ENCODE results near the gene GPR63.
"Not testable (repeated sequence)": the region's sequence is repeated elsewhere in the genome, so short reads cannot be mapped to it uniquely, and the experiment has no call there.

GPR63 gene, protein sequence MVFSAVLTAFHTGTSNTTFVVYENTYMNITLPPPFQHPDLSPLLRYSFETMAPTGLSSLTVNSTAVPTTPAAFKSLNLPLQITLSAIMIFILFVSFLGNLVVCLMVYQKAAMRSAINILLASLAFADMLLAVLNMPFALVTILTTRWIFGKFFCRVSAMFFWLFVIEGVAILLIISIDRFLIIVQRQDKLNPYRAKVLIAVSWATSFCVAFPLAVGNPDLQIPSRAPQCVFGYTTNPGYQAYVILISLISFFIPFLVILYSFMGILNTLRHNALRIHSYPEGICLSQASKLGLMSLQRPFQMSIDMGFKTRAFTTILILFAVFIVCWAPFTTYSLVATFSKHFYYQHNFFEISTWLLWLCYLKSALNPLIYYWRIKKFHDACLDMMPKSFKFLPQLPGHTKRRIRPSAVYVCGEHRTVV

DNA sequence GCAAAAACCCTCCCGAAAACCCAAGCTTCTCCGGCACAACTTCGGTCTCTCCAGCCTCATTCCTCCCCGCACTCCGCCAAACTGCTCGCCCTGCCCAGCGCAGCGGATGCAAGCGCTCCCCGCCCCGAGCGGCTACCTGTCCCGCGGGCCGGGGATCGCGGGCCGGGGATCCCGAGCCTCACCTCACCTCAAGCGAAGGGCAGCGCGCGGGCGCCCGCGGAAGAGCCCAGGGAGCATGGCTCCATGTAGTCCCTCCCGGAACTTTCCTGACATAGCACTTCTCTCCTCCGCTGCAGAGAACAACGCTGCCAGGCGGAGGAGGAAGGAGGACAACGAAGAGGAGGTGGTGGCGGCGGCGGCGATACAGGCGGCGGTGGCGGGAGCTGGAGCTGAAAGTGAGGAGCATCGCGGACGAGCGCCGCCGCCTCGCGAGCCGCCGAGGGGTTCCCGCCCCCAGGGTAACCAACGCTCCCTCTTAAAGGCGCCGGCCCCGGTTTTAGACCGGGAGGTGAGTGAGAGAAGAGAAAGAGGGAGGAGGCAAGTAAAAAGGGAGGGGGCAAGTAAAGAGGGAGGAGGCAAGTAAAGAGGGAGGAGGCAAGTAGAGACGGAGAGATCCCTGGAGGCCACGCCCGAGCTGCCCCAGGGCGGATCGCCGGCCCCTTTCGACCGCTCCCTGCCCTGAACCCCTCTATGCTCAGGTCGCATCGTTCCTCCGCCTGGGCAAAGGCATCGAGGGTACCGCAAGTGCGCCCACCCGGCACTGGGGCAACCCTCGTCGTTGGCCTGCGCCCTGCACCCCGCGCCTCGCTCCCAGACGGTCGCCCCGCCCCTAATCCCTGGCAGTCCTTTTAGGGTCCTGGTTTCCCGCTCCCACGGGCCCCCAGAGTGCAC lies at the start of gene GPR63:
Gene GPR63 (minus strand): TSS at position 397 of the 891 bp plus-strand sequence. CDS start 37,746 bp downstream, outside the sequence.
- peak; percentile 40 to 66 for DNase-seq (ENCODE audit: low read depth in 2 of 2)

DNA sequence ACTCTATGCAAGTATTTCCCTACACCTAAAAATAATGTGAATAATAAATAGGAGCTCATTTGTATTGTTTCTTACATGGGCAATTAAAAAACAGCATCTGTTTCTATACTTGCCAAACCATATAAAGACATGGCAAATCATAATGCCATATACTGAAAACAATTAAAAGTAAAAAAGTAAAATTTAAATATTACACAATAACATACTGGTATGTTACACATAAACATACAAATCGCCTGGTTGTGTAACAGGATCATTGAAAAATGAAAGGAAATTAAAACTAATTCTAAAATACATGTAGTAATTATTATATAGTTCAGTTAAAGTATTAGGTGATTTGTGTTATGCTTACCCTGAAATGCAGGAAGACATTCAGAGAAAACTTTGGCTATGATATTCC lies 49.2 kb upstream of the GPR63 start:
- no peak for DNase-seq (ENCODE audit: low read depth in 2 of 2)

DNA sequence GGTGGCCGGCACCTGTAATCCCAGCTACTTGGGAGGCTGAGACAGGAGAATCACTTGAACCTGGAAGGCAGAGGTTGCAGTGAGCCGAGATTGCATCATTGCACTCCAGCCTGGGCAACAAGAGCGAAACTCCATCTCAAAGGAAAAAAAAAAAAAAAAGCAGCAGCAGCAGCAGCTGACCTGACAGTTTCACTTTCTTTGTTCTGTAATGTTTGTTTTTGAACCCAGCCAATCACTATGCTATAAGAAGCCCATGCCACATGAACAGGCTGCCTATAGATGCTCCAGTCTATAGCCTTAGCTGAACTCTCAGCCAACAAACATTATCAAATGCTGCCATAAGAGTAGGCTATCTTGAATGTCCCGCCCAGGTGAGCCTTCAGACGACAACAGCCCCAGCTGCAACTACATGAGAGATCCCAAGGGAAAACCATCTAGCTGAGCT lies 47.9 kb upstream of the GPR63 start:
- DNase-seq (ENCODE audit: low read depth in 2 of 2), result not testable (repeated sequence)

DNA sequence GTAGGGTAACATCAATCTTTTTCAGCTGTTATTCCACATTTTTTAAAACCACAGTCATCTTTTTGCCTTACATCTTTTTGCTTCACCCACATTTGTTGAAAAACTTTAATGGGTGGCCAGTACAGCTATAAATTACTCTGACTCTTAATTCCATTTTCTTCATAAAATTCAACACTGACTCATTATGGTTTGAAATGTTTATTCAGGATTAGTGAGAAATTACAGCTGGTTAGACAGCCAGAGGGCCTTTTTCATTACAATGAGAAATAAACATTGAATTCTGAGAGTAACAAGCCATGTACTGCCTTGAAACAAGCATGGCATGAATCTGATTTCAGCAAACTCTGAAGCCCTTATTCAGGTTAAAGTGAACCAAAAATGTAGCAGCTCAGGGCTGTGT lies 40.9 kb upstream of the GPR63 start:
- no peak for DNase-seq (ENCODE audit: low read depth in 2 of 2)

DNA sequence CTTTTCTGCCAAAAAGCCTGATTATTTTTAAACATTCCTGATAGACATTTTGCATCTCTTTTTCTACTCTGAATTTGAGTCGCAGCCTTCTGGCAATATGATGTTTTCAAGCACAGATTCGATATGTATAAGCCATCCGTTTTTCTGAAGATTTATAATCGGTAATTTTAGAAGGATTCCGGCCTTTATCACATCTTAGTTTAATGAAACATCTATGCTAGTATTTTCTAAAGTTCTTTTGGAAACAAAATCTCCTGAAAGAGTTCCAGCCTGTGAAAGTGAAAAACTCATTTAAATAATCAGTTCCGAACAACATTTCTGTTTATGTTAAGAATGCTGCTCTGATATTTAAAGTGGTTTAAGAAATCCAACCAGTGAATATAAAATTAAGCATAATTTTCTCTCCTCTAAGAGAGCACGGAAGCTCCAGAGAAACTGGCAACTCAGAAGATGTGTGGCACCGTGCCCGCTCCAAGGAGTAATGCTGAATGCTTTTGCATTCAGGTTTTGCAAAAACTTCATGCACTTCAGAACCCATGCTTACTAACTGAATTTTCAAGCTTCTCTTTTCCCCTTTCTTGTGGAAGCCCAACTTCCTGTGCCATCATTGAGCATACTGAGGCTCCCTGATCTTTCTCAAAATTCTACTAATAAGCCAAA lies 39.7 kb upstream of the GPR63 start:
- DNase-seq (ENCODE audit: low read depth in 2 of 2), result no peak

DNA sequence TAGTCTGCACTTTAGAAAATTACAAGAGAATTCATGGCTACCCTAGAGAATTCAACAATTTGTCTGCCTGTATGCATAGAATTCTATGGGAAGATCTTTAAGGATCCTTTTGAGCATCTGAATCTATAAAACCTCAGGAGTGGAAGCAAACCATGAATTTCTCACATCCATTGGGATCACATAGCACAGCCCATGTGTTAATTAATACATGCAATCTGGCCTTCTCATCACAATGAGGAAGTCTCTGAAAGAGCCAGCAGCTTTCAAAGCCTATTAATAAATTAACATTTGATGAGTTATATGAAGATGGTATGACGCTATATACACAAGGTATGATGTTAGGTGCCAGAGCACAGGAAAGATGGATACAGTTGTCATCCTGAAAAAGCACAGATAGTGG lies 35.7 kb upstream of the GPR63 start:
- no peak for DNase-seq (ENCODE audit: low read depth in 2 of 2)

DNA sequence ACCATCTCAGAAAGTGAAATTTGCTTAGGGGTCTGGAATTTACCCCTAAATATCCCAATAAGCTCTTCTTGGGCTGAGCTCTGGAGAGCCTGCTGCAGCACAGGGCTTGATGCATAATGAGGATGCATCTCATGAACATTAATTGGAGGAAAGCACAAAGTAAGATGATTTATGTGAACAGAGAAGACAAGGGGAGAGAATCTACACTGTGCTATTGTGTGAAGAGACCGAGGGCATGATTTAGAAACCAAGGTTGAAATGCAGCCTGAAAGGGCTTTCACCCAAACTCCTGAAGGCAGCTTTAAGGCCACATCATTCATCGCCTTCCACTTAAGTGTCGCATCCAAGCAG lies 27.8 kb upstream of the GPR63 start:
- no peak for DNase-seq (ENCODE audit: low read depth in 2 of 2)

DNA sequence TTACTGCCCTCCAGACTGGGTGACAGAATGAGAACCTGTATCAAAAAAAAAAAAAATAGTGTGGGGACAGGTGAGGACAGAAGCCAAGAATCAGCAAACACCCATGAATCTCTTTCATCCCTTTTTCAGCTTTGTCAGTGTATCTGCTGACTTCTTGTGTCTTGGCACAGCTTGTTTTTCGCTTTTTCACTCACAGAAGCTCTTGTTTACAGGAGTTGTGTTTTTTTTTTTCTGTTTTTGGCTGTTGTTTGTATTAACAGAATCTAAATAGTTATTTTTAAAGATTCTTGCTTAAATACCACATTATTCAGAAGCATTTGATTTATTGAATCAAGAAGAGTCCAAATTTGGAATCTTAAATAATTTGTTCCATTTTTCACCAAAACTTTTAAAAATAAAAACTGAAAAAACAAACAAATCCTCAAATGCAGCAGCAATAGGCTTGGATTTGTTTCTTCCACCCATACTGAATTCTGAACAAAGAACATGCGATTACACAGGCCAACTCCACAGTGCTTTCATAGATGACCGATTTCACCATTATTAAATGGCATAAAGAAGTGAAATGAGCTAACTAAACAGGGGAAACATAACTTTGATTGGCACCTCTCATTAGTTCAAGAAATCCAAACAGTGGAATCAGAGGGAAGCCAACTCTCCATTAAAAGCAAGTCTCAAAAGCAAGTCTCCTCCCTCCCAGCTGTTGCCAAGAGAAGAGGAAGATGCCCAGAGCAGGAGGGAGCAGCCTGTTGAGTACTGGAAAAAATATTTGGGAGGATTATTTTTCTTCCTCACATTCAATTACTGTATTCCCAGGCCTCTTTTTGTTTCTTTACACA lies 27.2 kb upstream of the GPR63 start:
- no peak for DNase-seq (ENCODE audit: low read depth in 2 of 2)

DNA sequence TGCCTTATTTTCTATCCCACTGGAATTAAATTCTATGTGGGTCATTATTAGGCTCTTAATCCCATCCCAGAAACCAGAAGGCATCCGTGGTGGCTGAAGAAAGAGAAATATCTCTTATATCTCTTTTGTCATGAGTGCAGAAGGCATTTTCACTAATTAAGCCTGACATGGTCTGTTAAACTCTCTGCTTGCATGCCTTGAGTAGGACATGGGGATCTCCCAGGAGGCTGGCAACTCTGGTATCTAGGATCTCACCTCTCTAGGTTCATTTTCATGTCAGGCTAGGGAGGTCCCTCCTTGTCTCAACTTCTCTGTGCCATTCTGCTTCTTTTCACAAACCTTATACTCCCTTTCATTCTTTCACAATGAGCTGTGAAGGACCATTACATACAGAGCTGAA lies 25.3 kb upstream of the GPR63 start:
- DNase-seq (ENCODE audit: low read depth in 2 of 2), result no peak

DNA sequence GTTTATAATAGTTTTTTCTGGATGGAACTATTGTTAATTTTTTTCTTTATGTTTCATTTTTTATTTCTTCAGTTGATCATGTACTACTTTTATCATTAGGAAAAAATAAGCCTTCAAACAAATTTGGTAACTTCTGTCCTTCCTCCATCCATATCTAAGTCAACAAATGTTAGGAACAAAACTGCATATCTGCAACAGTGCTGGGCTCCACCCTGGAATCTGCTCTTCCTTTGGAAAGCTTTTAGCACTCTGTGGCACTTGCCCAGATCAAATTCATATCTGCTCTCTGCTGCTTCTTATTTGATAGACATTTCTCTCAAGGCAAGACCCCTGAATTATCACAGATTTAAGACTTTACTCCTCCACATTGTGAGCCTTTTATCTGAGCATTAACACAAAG lies 24.3 kb upstream of the GPR63 start:
- DNase-seq (ENCODE audit: low read depth in 2 of 2), result no peak

DNA sequence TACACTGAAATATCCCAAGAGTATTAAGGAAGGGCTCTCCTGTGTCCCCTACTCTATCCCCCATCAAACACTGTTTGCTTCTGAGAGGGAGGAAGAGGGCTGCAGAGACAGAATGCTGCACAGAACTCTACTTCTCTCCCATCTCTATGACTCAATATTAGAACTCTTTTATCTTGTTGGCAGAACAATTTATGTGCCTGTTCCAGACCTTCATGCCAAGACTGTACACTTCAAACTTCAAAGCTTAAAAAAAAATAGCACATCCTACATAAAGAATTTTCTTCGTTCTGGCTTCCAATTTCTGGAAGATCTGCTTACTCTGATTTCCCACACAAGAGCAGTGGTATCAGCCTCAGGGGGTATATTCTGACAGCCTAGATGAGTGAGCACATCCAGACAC lies 19.6 kb upstream of the GPR63 start:
- no peak for DNase-seq (ENCODE audit: low read depth in 2 of 2)

DNA sequence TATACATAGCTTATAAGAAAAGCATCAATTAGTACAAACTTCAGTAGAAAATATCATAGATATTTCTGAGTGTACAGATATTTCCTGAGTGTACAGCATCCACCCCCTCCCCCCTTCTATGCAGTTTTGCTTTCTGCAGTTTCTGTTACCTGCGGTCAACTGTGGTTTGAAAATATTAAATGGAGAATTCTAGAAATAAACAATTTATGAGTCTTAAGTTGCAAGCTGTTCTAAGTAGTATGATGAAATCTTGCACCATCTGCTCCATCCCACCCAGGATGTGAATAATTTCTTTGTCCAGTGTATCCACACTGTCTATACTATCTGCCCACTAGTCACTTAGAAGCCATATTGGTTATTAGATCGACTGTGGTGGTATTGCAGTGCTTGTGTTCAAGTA lies 15.8 kb upstream of the GPR63 start:
- DNase-seq (ENCODE audit: low read depth in 2 of 2), result no peak

DNA sequence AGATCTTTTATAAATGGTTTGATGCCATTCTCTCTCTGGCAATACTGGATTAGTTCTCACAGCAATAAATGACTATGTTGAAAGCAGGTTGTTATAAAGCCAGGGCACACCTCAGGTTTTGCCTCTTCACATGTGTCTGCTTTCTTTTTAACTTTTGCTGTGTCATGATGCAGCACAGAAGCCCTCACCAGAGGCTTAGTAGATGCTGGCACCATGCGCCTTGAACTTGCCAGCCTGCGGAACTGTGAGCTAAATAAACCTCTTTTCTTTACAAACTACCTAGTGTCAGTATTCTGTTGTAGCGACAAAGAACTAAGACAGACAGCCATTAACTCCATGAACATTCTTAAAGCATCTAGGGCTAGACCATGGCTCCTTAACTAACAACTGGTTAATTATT lies 15.3 kb upstream of the GPR63 start:
- DNase-seq (ENCODE audit: low read depth in 2 of 2), result no peak

DNA sequence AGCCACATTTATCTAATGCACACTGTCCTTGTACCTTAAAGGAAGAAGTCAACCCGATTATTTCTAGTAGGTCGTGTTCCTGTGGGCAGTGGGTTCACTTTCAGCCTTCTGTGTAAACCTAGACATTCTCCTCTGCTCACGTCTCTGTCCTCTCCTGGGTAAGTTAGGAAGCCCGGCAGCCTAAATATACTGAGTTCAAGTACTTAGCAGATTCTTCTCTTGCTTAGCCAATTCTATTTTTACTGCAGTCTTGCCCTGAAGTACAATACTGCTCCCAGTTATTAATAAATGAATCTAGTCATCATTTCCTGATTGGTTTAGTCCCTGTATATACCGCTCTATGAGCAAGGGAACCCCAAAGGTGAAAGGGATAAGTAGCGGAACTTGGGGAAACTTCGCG lies 14.6 kb upstream of the GPR63 start:
- no peak for DNase-seq (ENCODE audit: low read depth in 2 of 2)

DNA sequence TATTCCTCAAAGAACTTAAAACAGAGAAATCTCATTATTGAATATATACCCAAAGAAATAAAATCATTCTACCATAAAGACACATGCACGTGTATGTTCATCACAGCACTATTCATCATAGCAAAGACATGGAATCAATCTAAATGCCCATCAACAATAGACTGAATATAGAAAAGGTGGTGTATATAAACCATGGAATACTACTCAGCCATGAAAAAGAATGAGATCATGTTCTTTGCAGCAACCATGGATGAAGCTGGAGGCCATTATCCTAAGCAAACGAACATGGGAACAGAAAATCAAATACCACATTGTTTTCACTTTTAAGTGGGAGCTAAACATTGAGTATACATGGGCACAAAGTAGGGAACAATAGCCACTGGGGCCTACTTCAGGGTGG lies 12.3 kb upstream of the GPR63 start:
- DNase-seq (ENCODE audit: low read depth in 2 of 2), result no peak

DNA sequence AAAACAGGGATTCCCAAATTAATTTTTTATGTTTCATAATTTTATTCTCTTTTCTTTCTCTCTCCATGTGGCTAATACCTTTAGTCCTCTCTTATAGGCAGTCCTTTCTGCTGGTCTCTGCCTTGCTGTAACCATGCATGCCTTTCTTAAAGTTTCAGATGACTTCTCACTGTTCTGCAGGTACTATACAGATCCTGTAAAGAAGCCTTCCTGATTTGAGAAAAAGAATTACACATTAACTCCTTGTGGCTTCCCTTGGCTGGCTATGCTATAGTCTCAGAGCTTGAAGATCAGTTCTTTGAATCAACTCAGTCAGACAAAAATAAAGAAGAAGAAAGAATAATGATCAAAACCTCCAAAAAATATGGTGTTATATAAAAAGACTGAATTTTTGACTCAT lies 7.3 kb upstream of the GPR63 start:
- DNase-seq (ENCODE audit: low read depth in 2 of 2), result no peak

DNA sequence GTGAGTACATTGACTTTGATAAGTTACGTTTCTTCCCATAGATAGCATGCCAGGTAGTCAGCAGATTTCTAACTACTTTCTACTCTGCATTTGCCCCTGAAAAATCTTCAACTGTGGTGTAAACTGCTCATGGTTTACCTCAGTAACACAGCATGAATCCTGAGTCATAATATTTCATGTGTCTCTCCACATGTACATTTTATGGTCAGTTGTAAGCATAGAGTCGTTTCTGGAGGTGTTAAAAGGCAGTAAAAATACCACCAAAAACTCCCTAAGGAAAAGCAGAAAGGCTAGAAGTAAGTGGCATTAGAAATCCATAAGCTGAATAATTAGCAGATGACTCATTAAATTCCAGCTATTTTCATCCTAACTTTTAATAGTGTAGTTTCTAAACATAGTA lies 4.1 kb upstream of the GPR63 start:
- DNase-seq (ENCODE audit: low read depth in 2 of 2), result no peak

DNA sequence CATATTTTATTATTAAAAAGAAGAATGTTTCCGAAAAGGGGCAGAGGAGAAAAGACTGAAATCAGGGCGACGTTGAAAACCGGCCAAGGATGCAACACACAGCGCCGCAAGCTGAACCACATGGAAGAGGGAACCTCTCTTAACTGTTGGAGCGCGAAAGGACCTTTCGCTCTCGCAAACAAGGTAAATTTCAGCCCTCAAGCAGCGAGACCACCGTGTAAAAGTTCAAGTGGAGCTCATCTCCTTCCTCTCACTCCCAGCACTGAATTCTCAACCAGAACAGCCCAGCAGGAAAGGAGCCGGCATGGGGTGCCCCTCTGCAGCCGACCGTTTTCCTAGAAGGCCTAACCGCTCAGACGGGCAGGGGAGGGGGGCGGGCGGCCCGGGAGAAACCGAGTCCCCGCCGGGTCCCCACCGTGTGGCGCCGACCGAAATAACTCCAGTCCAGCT lies 621 bp downstream of the GPR63 start:
- no peak for DNase-seq (ENCODE audit: low read depth in 2 of 2)

DNA sequence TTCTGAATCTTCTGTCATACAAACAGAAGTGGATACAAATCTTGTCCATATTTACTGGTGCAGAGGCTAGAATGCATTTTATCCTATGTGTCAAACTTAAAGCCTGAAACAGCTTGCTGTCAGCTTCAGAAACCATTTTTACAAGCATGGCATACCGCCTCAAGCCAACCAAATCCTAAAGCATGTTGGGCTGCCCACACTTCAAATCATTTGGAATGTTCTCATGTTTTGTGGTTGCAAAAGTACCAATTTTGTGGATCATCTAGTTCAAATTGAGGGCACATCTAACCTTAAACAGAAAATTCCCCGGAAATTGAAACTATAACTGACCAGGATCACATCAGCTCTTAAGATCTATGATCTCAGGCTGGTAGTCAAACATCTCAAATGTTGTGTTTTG lies 3.2 kb downstream of the GPR63 start:
- no peak for DNase-seq (ENCODE audit: low read depth in 2 of 2)

DNA sequence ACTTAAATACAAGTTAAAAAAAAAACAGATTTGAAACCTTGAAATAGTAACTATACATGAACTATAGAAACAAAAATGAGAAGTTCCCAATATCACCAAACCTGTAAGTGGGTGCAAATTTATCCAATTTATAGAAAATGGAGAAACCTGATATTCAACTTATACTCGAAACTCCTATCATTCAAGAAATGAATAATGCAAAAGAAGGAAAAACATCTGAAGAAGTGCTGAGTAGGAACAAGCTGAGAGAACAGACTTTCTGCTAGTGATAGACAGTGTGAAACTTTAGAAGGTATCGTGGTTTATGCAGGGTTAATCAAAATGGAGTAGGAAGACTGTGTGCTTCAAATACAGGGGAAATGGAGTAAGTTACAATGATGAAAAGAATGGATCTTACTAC lies 4.5 kb downstream of the GPR63 start:
- DNase-seq (ENCODE audit: low read depth in 2 of 2), result no peak

DNA sequence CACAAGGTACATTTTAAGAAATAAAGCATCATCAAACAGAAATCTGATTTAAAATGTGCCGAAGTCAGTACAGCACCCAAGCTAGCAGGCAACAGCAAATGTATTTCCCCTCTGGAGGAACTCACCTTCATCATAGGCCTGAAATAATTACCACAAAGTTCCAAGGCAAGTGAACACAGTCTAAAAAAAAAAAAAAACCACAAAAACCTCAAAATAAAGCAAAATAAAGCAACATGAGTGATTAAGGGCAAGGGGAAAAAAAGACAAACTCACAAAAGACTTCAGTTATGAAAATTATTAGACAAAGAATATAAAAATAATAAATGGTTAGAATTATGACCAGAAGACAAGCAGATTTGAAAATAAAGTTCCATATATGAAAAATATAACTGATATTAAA lies 10.4 kb downstream of the GPR63 start:
- no peak for DNase-seq (ENCODE audit: low read depth in 2 of 2)

DNA sequence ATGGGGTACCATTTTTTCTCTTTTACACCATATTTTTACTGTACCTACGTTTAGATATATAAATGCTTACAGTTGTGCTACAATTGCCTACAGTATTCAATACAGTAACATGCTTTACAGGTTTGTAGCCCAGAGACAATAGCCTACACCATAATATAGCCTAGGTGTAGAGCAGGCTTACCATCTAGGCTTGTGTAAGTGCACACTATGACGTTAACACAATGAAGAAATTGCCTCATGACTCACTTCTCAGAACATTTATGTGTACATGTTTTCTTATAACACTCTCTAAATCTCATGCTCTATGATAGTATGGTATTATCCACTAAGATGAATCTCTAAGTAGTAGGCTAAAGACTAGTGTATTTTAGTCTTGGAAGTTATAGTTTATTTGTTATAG lies 13.5 kb downstream of the GPR63 start:
- no peak for DNase-seq (ENCODE audit: low read depth in 2 of 2)

Measured in stimulated activated CD4-positive, alpha-beta T cell treated with anti-CD3 and anti-CD28 coated beads, Interleukin-15, amount 100 ng/mL, for 48 hours (primary cell).